ENCODE results near the gene DLEC1. TPM values are rescaled to one million over a fixed set of nuclear protein-coding genes. Genes with fewer than 3 reads are reported as not detected.
A peak's percentile ranks its signal among the peaks of the same experiment; 100 is the strongest.

The DLEC1 gene, protein sequence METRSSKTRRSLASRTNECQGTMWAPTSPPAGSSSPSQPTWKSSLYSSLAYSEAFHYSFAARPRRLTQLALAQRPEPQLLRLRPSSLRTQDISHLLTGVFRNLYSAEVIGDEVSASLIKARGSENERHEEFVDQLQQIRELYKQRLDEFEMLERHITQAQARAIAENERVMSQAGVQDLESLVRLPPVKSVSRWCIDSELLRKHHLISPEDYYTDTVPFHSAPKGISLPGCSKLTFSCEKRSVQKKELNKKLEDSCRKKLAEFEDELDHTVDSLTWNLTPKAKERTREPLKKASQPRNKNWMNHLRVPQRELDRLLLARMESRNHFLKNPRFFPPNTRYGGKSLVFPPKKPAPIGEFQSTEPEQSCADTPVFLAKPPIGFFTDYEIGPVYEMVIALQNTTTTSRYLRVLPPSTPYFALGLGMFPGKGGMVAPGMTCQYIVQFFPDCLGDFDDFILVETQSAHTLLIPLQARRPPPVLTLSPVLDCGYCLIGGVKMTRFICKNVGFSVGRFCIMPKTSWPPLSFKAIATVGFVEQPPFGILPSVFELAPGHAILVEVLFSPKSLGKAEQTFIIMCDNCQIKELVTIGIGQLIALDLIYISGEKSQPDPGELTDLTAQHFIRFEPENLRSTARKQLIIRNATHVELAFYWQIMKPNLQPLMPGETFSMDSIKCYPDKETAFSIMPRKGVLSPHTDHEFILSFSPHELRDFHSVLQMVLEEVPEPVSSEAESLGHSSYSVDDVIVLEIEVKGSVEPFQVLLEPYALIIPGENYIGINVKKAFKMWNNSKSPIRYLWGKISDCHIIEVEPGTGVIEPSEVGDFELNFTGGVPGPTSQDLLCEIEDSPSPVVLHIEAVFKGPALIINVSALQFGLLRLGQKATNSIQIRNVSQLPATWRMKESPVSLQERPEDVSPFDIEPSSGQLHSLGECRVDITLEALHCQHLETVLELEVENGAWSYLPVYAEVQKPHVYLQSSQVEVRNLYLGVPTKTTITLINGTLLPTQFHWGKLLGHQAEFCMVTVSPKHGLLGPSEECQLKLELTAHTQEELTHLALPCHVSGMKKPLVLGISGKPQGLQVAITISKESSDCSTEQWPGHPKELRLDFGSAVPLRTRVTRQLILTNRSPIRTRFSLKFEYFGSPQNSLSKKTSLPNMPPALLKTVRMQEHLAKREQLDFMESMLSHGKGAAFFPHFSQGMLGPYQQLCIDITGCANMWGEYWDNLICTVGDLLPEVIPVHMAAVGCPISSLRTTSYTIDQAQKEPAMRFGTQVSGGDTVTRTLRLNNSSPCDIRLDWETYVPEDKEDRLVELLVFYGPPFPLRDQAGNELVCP (N-terminal part only)
- total RNA-seq (2014; rRNA removed; shearing (Covaris generic)), result 0.33 and 1.3 TPM in 2 replicates

DNA sequence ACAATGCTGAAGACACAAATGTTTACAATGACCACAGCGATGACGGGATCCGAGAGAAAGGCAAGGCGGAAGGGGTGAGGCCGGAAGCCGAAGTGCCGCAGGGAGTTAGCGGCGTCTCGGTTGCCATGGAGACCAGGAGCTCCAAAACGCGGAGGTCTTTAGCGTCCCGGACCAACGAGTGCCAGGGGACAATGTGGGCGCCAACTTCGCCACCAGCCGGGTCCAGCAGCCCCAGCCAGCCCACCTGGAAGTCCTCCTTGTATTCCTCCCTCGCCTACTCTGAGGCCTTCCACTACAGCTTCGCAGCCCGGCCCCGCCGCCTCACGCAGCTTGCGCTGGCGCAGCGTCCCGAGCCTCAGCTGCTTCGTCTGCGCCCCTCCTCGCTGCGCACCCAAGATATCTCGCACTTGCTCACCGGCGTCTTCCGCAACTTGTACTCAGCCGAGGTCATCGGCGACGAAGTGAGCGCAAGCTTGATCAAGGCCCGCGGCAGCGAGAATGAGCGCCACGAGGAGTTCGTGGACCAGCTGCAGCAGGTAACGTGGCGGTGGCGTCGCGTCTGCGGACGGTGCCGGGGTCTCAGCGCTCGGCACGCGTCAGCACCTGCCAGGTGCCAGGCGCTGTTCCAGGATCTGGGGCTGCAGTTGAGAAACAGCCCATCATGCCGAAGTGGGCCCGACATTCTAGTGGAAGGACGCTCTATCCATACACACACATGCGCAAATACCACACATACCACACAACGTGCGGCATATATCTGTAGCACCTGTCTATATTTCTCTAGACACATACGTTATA is at the start of gene DLEC1:
TSS of gene DLEC1 (plus strand) at position 108 of the 798 bp plus-strand sequence. CDS start at position 126, 18 bp downstream.
- H3K36me3 ChIP-seq (replicated peaks; ENCODE audit: control insufficient read depth, insufficient read depth, low read length), result no peaks in the 10 kb centered on the region
- peaks cover 22% of the 10 kb centered on the region for H3K27me3 ChIP-seq (ENCODE audit: control insufficient read depth, insufficient read depth, low read length)
- peak; percentile 91 for DNase-seq
- peak within 1 kb of the TSS; percentile 60 for H3K4me3 ChIP-seq (ENCODE audit: insufficient read depth, low read depth, low read length)

DNA sequence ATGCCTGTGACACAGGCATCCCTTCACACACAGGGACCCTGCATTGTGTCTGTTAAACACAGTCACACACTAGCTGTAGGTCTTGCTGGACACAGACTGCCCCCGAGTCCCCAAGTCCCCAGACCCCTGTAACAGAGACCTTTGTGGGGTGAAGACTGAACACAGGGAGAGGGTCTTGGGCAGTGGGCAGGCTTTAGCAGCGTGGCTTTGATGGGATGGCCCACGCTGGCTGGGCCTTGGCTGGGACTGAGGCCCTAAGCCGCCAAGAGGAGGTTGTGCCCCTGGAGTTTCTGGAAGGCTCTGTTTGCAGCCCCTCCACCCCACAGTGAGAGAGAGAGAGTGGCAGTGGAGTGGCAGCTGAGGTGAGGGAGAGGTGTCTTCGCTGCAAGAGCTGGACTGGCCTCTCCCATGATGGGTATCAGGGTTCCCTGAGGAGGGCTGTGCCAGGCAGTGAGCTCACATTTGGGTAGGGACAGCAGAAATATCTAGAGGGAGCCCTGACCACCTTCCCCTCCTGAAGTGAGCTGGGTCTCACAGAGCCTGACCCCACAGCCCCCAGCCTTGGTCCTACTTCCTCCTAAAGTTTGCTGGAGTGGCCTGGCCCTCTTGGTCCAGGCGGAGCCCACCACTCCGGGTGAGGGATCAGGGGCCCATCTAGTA is 49.1 kb upstream of the DLEC1 start:
- Histone ChIP-seq H3K36me3 (replicated peaks; ENCODE audit: control insufficient read depth, insufficient read depth, low read length) (no peaks in the 10 kb centered on the region), H3K4me3 (ENCODE audit: insufficient read depth, low read depth, low read length) (no peak overlapping the region), H3K27me3 (ENCODE audit: control insufficient read depth, insufficient read depth, low read length) (0 out of 2 replicates have a peak, but pooled peaks cover 4% of the 10 kb centered on the region)
- DNase-seq, result no peak

DNA sequence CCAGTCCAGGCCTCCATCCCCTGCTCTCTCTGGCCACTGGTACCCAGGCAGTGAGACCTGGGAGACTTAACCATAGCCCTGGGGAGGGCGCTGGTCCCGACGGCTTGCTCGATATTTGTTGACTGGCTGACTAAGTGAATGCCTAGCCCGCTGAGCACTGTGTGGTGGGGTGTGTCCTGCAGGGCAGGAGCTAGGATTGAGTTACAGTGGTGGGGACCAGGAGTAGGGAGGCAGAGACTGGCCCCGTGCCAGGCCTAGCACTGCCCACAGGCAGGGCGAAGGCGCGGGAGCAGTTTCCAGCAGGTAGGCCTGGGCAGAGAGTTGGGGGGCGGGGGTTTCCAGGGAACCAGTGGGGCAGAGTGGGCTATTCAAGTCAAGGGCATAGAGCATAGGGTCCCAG is 48.5 kb upstream of the DLEC1 start, which contains the start of gene VILL:
TSS of gene VILL (plus strand) at position 260 of the 400 bp plus-strand sequence. CDS start 2,887 bp downstream, outside the sequence.
- no peaks in the 10 kb centered on the region for H3K36me3 ChIP-seq (replicated peaks; ENCODE audit: control insufficient read depth, insufficient read depth, low read length)
- peak within 1 kb of the TSS; percentile 20; the same call in 1 of the 2 replicates for H3K4me3 ChIP-seq (ENCODE audit: insufficient read depth, low read depth, low read length)
- H3K27me3 ChIP-seq (ENCODE audit: control insufficient read depth, insufficient read depth, low read length), result 0 out of 2 replicates have a peak, but pooled peaks cover 4% of the 10 kb centered on the region
- peak; percentile 60 for DNase-seq

DNA sequence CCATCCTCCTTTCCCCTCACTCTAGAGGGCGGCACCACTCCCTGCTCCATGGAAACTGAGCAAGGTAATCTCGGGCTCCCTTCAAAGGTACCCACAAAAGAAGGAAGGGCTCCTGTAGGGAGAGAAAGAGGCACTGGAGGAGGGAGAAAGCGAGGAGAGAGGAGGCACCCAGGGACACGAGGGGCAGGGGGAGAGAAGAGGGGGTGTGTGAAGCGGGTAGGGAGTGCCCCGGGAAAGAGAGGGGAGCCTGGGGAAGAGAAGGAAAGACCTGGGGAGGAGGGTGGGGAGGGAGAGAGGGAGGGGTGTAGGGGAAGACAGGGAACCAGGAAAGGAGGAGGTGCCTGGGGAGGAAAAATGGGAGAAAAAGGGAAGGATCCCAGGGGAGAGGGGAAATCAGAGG is 47.9 kb upstream of the DLEC1 start:
- Histone ChIP-seq H3K36me3 (replicated peaks; ENCODE audit: control insufficient read depth, insufficient read depth, low read length) (no peaks in the 10 kb centered on the region), H3K4me3 (ENCODE audit: insufficient read depth, low read depth, low read length) (peak overlapping the region; percentile 20; the same call in 1 of the 2 replicates), H3K27me3 (ENCODE audit: control insufficient read depth, insufficient read depth, low read length) (0 out of 2 replicates have a peak, but pooled peaks cover 4% of the 10 kb centered on the region)
- DNase-seq, result no peak

DNA sequence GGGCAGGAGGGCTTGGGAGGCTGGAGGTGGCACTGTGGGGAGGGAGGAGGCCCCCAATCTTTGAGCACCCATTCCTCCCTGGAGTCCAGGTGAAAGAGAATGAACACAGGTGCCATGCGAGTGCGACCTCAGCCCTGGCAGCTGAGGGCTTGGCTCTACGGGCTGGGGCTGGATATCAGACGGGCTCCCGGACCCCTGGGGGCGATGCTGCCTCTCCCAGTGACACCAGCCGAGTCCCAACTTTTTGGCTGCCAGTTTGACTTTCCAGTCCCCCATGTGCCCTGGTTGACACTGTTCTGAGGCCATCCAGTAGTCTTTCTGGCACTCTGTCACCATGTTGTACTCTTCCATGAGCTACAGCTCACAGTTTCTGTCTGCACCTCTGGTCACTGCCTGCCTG is 47.2 kb upstream of the DLEC1 start:
- Histone ChIP-seq H3K27me3 (ENCODE audit: control insufficient read depth, insufficient read depth, low read length) (0 out of 2 replicates have a peak, but pooled peaks cover 4% of the 10 kb centered on the region), H3K4me3 (ENCODE audit: insufficient read depth, low read depth, low read length) (no peak overlapping the region), H3K36me3 (replicated peaks; ENCODE audit: control insufficient read depth, insufficient read depth, low read length) (no peaks in the 10 kb centered on the region)
- DNase-seq, result peak; percentile 43

DNA sequence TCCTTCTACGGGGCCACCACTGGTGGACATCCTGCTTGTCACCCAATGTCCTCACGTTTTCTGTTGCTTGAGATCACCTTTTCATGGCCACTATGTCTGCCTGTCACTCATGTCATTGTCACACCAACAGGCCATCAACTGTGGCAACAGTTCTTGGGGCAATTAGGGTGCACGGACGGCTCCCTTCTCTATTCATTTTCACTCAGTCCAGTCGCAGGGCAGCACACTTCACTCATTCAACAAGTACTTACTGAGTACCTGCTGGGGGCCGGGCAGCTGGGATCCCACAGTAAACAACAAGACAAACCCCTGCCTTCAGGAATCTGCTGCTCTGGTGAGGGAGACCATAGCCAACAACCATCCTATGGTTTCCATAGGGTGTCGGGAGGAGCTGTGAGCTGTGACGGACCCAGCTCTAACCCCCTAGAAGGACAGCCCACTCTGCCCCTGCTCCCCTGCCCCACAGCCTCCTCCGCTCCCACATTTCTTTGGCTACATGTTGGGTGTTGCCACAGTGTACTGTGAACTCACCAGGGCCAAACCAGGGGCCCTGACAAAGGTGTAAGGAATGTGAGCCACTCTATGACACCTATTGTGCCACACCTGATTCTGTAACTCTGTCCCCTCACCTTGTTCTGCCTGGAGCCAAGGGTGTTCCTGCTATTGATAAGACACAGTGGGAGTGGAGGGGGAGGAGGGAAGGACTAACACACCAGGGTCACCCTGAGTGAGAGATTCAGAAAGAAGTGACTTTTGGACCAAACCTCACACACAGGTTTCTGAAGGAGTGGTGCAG is 46.5 kb upstream of the DLEC1 start:
- H3K27me3 ChIP-seq (ENCODE audit: control insufficient read depth, insufficient read depth, low read length), result 0 out of 2 replicates have a peak, but pooled peaks cover 4% of the 10 kb centered on the region
- H3K4me3 ChIP-seq (ENCODE audit: insufficient read depth, low read depth, low read length), result no peak overlapping the region
- peak; percentile 19 for DNase-seq
- no peaks in the 10 kb centered on the region for H3K36me3 ChIP-seq (replicated peaks; ENCODE audit: control insufficient read depth, insufficient read depth, low read length)

DNA sequence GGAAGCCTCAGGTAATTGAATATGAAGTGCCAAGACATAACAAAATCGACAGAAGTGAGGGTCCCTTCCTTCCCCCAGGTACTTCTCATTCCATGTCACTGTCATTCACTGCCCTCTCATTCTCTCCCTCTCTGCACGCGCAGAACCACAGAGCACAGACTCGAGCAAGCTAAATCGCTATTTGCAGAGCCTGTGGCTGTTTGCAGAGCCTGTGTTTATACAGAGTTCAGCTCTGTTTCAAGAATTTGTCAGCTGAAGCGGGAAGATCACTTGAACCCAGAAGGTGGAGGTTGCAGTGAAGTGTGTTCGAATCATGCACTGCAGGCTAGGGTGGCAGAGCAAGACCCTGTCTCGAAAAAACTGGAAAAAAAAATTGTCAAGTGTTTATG is 45.9 kb upstream of the DLEC1 start:
- Histone ChIP-seq H3K4me3 (ENCODE audit: insufficient read depth, low read depth, low read length) (no peak overlapping the region), H3K36me3 (replicated peaks; ENCODE audit: control insufficient read depth, insufficient read depth, low read length) (no peaks in the 10 kb centered on the region), H3K27me3 (ENCODE audit: control insufficient read depth, insufficient read depth, low read length) (peaks cover 5% of the 10 kb centered on the region; the same call in 1 of the 2 replicates)
- DNase-seq, result peak; percentile 10

DNA sequence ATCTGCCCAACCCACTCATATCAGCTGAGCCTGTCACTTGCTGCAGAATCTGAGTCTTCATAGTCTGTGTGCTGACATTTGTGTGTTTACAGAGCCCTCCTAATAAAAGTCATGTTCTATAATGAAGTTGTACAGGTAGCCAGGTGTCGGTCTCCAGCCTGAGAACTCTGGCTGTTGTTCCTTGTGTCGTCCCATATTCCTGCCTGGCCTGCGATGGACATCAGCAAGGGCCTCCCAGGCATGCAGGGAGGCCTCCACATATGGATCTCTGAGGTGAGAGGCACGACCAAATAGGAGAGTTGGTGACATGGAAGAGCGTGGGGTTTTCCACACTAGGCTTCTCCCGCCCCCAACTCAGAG is 45.6 kb upstream of the DLEC1 start:
- Histone ChIP-seq H3K36me3 (replicated peaks; ENCODE audit: control insufficient read depth, insufficient read depth, low read length) (no peaks in the 10 kb centered on the region), H3K27me3 (ENCODE audit: control insufficient read depth, insufficient read depth, low read length) (peaks cover 9% of the 10 kb centered on the region), H3K4me3 (ENCODE audit: insufficient read depth, low read depth, low read length) (peak overlapping the region; percentile 63; the same call in 1 of the 2 replicates)
- peak; percentile 6 for DNase-seq

DNA sequence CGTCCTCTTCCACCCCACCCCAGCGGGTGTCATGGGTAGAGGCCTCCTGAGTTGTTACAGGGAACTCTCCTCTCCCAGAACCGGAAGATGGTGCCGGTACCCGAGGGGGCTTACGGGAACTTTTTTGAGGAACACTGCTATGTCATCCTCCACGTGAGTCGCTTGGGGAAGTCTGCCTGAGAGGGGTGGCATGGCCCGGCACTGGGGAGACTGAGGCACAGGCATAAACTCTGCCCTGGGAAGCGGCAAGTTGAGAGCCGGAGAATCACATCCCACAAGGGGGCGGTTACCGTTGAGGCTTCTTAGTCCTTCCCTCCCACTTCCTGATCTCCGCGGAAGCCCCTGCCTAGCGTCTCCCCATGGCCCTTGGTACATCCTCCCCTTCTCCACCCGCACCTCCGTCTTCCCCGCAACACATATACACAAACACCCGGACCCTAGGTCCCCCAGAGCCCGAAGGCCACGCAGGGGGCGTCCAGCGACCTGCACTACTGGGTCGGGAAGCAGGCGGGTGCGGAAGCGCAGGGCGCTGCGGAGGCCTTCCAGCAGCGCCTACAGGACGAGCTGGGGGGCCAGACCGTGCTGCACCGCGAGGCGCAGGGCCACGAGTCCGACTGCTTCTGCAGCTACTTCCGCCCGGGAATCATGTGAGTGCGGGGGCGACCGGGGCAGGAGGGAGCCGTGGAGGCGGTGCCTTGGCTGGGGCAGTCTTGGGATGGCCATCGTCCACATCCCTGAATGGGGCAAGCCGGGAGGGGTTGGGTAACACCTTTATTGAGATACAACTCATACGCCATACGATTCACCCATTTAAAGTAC is 45.0 kb upstream of the DLEC1 start:
- Histone ChIP-seq H3K36me3 (replicated peaks; ENCODE audit: control insufficient read depth, insufficient read depth, low read length) (no peaks in the 10 kb centered on the region), H3K27me3 (ENCODE audit: control insufficient read depth, insufficient read depth, low read length) (peaks cover 12% of the 10 kb centered on the region), H3K4me3 (ENCODE audit: insufficient read depth, low read depth, low read length) (peak overlapping the region; percentile 63)
- peak; percentile 88 for DNase-seq

DNA sequence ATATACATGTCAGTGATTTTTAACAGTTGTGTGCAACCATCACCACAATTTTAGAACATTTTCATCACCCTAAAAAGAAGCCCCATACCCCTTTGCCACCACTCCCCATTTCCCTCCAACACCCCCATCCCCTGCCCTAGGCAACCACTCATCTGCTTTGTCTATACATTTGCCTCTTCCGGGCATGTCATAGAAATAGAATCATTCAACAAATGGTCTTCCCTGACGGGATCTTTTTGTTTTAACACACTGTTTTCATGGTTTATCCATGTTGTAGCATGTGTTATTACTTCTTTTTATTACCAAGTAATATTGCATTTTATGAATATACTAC is 44.4 kb upstream of the DLEC1 start:
- DNase-seq, result no peak
- Histone ChIP-seq H3K27me3 (ENCODE audit: control insufficient read depth, insufficient read depth, low read length) (peaks cover 12% of the 10 kb centered on the region), H3K36me3 (replicated peaks; ENCODE audit: control insufficient read depth, insufficient read depth, low read length) (no peaks in the 10 kb centered on the region), H3K4me3 (ENCODE audit: insufficient read depth, low read depth, low read length) (peak overlapping the region; percentile 63)

DNA sequence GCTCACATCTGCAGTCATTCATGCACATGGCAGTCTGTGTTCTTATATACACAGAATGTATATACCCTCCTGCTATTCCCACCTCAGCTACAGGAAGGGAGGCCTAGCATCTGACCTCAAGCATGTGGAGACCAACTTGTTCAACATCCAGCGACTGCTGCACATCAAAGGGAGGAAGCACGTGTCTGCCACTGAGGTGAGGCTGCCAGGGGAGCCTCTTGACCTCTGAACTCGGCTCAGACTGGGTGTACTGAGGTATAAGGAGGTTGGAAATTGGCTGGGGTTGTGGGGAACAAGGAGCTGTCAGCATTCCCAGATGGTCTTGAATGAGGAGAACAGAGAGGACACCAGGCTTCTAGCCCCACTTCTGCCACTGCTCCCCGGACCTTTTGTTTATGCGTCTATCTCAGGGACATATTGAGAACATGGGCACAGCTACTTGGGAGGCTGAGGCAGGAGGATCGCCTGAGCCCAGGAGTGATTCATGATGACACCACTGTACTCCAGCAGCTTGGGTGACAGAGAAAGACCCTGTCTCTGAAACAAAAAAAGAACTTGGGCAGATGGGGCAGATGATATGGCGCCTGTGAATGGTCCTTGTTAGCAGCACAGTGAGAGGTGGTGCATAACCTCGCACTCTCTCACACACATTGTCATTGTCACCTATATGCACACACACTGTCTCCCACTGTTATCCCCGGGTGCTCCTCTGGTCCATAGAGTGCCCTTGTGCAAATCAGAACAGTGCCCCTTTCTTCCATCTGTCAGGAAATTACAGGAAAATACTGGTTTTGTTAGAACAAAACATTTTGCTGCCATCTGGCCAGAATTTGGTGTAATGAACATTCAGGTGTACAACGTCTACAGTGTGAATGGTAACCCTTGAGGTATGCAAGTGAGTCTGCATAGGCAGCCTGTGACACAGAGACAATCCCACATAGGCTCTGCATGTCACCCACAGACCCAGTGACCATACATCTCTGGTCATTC is 43.1 kb upstream of the DLEC1 start:
- Histone ChIP-seq H3K36me3 (replicated peaks; ENCODE audit: control insufficient read depth, insufficient read depth, low read length) (no peaks in the 10 kb centered on the region), H3K4me3 (ENCODE audit: insufficient read depth, low read depth, low read length) (no peak overlapping the region), H3K27me3 (ENCODE audit: control insufficient read depth, insufficient read depth, low read length) (peaks cover 12% of the 10 kb centered on the region)
- DNase-seq, result no peak

All from H7 (cell line).